Activated T-cell treated with anti-CD3 and anti-CD28 coated beads, Interleukin-2, amount 50 U/mL, for 4 hours (primary cell): Measurements from ENCODE around the gene MYBPH. TPM values are rescaled to one million over a fixed set of nuclear protein-coding genes. Genes with fewer than 3 reads are reported as not detected.

Experiments
- ATAC-seq, 2 donors: fragments of 200-7000 bp; cut with Tn5 transposase; one replicate each; pipeline ENCODE4 v1.10.0; 2021
- DNase-seq: peaks from one replicate; pipeline ENCODE4 v3.0.0-alpha.2; 2020
- H3K27me3 Mint-ChIP-seq: one replicate; pipeline ENCODE4 v1.8.0; 2021; ENCODE audit warnings: low read depth, mixed read lengths
- H3K36me3 Mint-ChIP-seq: one replicate; pipeline ENCODE4 v1.8.0; 2022; ENCODE audit warnings: mixed read lengths; ENCODE audit not compliant: insufficient read depth
- H3K4me1 Mint-ChIP-seq: one replicate; pipeline ENCODE4 v1.8.0; 2021; ENCODE audit warnings: low read depth, mixed read lengths
- H3K4me3 Mint-ChIP-seq: one replicate; pipeline ENCODE4 v1.8.0; 2021; ENCODE audit warnings: mild to moderate bottlenecking, moderate library complexity, mixed read lengths
- H3K9me3 Mint-ChIP-seq: one replicate; pipeline ENCODE4 v1.8.0; 2021; ENCODE audit warnings: mixed read lengths
- total RNA-seq, 3 donors: library from RNA; stranded (reverse); gene quantifications; one replicate each; pipeline ENCODE4 v1.2.1, GENCODE V29; 2021

The MYBPH gene
- total RNA-seq, 3 donors from 2014 or later: not detected

DNA sequence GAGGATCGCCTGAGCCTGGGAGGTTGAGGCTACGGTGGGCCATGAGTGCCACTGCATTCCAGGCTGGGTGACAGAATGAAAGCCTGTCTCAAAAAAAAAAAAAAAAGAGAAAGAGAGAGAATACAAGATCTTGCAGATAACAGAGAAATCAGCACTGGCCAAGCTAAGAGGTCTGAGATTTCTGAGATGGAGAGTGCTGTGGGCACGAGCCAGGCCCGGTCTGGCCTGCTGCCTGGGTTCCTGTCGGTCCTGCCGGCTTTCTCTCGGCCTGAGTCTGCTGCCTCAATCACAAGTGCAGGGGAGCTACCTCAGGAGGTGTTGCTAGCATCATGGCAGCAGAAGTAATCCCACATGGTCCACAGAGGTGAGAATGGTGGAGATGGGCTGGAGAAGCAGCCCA, 29.1 kb downstream of the MYBPH start:
- ATAC-seq (no peak), DNase-seq (no peak)
- Mint-ChIP-seq H3K4me3 (no peak overlapping the region), H3K27me3 (peaks cover 3% of the 10 kb centered on the region), H3K4me1 (no peaks in the 10 kb centered on the region), H3K9me3 (no peaks in the 10 kb centered on the region), H3K36me3 (no peaks in the 10 kb centered on the region)

DNA sequence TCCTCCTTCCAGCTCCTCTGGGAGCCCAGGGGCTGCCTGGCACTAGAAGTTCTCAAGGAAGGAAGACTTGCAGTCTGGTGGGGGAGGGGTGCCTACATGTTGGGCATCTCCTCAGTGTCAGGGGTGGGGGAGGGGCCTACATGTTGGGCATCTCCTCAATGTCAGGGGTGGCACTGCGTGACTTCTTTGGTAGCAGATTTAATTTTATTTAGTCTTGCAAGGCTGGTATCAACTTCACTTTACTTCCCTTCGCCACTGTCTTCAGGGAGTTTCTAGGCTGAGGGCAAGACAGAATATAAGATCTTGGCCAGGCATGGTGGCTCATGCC, 29.6 kb downstream of the MYBPH start:
- Mint-ChIP-seq H3K36me3 (no peaks in the 10 kb centered on the region), H3K4me3 (no peak overlapping the region), H3K4me1 (no peaks in the 10 kb centered on the region), H3K27me3 (peaks cover 3% of the 10 kb centered on the region), H3K9me3 (no peaks in the 10 kb centered on the region)
- no peak for DNase-seq
- no peak for ATAC-seq

- no peak for DNase-seq
- no peak for ATAC-seq
- no peaks in the 10 kb centered on the region for H3K9me3 Mint-ChIP-seq
- no peaks in the 10 kb centered on the region for H3K36me3 Mint-ChIP-seq
- no peak overlapping the region for H3K4me3 Mint-ChIP-seq
- peaks cover 3% of the 10 kb centered on the region for H3K27me3 Mint-ChIP-seq
- H3K4me1 Mint-ChIP-seq: no peaks in the 10 kb centered on the region
These were observed 30.1 kb downstream of the MYBPH start for GRCh38 chr1:203145321-203146041.

GRCh38 chr1:203144661-203145060, 31.0 kb downstream of the MYBPH start:
- H3K9me3 Mint-ChIP-seq: no peaks in the 10 kb centered on the region
- H3K27me3 Mint-ChIP-seq: peaks cover 3% of the 10 kb centered on the region
- no peak overlapping the region for H3K4me3 Mint-ChIP-seq
- no peak for DNase-seq
- no peaks in the 10 kb centered on the region for H3K36me3 Mint-ChIP-seq
- H3K4me1 Mint-ChIP-seq: no peaks in the 10 kb centered on the region
- ATAC-seq: no peak

DNA sequence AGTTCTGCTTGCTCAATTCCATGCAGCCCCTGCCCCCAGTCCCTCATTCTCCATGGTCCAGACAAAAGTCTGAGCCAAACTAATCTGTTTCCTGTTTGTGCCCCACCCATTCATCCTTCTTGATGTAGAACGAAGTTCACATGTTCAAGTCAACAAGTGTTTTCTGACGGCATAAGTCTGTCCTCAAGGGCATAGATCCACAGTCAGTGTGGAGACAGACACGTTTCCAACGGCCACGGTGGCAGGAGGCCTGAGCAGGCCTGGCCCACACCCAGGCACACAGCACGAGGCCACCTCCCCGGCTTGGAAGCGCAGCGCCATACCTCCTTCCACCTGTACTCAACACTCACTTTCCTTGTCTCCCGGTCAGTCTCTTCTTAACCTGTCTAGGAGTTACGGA, 32.0 kb downstream of the MYBPH start:
- Mint-ChIP-seq H3K36me3 (no peaks in the 10 kb centered on the region), H3K27me3 (peaks cover 3% of the 10 kb centered on the region), H3K4me1 (no peaks in the 10 kb centered on the region), H3K9me3 (no peaks in the 10 kb centered on the region), H3K4me3 (no peak overlapping the region)
- DNase-seq (no peak), ATAC-seq (no peak)

GRCh38 chr1:203142684-203143408, 32.8 kb downstream of the MYBPH start:
- no peaks in the 10 kb centered on the region for H3K4me1 Mint-ChIP-seq
- H3K9me3 Mint-ChIP-seq: no peaks in the 10 kb centered on the region
- H3K36me3 Mint-ChIP-seq: no peaks in the 10 kb centered on the region
- DNase-seq: no peak
- no peak overlapping the region for H3K4me3 Mint-ChIP-seq
- peaks cover 3% of the 10 kb centered on the region for H3K27me3 Mint-ChIP-seq
- no peak for ATAC-seq

DNA sequence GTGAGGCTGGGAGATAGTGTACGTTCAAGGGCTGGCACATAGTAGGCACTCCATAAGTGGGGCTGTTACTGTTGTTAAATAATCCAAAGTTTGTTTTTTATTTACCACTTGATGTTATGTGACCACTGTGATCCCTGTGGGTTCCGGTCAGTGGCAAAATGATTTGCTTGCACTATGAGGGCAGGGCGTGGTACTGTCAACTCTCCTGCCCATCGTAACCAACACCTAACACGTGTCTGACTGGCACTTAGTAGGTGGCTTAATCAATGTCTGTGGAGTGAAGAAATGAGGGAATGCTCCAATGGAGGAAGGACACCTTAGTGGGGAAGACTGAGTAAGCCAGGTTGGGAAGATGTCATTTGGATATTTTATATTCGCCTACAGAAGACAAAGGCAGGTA, 33.5 kb downstream of the MYBPH start:
- Mint-ChIP-seq H3K4me3 (no peak overlapping the region), H3K27me3 (peaks cover 3% of the 10 kb centered on the region), H3K36me3 (no peaks in the 10 kb centered on the region), H3K9me3 (no peaks in the 10 kb centered on the region), H3K4me1 (no peaks in the 10 kb centered on the region)
- DNase-seq: no peak
- ATAC-seq: no peak

GRCh38 chr1:203140743-203141520, 34.7 kb downstream of the MYBPH start:
- peaks cover 3% of the 10 kb centered on the region for H3K4me1 Mint-ChIP-seq
- H3K36me3 Mint-ChIP-seq: no peaks in the 10 kb centered on the region
- no peaks in the 10 kb centered on the region for H3K9me3 Mint-ChIP-seq
- H3K4me3 Mint-ChIP-seq: no peak overlapping the region
- no peak for ATAC-seq
- H3K27me3 Mint-ChIP-seq: peaks cover 12% of the 10 kb centered on the region
- no peak for DNase-seq

DNA sequence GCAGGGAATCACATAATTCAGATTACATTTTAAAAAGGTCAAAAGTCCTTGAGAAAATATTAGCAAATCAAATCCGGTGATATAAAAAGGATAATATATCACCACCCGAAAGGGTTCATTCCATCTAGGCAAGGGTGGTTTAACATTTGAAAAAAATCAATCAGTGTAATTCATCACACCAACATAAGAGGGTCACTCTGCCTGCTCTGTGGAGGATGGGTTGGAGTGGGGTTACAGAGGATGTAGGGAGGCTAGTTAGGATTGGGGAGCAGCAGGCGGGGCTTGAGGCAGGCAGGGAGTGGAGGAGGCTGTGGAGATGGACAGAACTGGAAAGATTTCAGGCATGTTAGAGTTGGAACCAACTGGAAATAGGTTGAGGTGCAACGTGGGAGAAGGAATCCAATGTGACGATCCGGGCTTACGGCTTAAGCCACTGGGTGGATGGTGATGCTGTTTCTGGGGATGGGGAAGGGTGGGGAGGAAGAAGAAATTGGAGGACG, 35.6 kb downstream of the MYBPH start:
- DNase-seq: no peak
- no peak for ATAC-seq
- H3K4me1 Mint-ChIP-seq: peaks cover 5% of the 10 kb centered on the region
- no peaks in the 10 kb centered on the region for H3K36me3 Mint-ChIP-seq
- no peaks in the 10 kb centered on the region for H3K9me3 Mint-ChIP-seq
- H3K27me3 Mint-ChIP-seq: peaks cover 15% of the 10 kb centered on the region
- H3K4me3 Mint-ChIP-seq: no peak overlapping the region

DNA sequence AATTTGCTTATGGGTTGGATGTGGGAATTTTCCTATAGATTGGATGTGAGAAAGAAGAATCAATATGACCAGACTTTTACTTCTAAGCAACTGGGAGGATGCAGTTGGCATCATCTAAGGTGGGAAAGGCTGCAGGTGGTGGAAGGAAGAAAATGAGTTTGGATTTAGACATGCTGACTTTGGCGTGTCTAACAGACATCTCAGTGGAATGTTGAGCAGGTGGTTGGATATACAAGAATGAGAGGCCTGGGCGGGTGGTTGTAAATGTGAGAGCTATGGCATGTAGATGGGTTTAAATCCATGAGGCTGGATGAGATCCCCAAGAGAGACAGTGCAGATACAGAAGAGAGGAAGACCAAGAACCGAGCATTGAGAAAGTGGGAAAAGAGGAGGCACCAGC, 37.6 kb downstream of the MYBPH start:
- DNase-seq: no peak
- Mint-ChIP-seq H3K27me3 (peaks cover 12% of the 10 kb centered on the region), H3K4me1 (peaks cover 5% of the 10 kb centered on the region), H3K4me3 (no peak overlapping the region), H3K36me3 (no peaks in the 10 kb centered on the region), H3K9me3 (no peaks in the 10 kb centered on the region)
- no peak for ATAC-seq

- ATAC-seq (no peak), DNase-seq (no peak)
- peaks cover 5% of the 10 kb centered on the region for H3K4me1 Mint-ChIP-seq
- H3K27me3 Mint-ChIP-seq: peaks cover 12% of the 10 kb centered on the region
- H3K4me3 Mint-ChIP-seq: no peak overlapping the region
- no peaks in the 10 kb centered on the region for H3K9me3 Mint-ChIP-seq
- H3K36me3 Mint-ChIP-seq: no peaks in the 10 kb centered on the region
These were observed 38.3 kb downstream of the MYBPH start for GRCh38 chr1:203137324-203137723.

- no peaks in the 10 kb centered on the region for H3K9me3 Mint-ChIP-seq
- H3K4me3 Mint-ChIP-seq: no peak overlapping the region
- peaks cover 5% of the 10 kb centered on the region for H3K4me1 Mint-ChIP-seq
- peaks cover 12% of the 10 kb centered on the region for H3K27me3 Mint-ChIP-seq
- ATAC-seq (no peak), DNase-seq (no peak)
- H3K36me3 Mint-ChIP-seq: no peaks in the 10 kb centered on the region
These were observed 39.1 kb downstream of the MYBPH start for GRCh38 chr1:203136409-203137042.

- Mint-ChIP-seq H3K4me1 (peaks cover 5% of the 10 kb centered on the region), H3K36me3 (no peaks in the 10 kb centered on the region), H3K4me3 (no peak overlapping the region), H3K9me3 (no peaks in the 10 kb centered on the region), H3K27me3 (peaks cover 12% of the 10 kb centered on the region)
- ATAC-seq (no peak), DNase-seq (no peak)
These were observed 39.9 kb downstream of the MYBPH start for GRCh38 chr1:203135636-203136305.
